ENCODE data around the gene NAT16. TPM values are rescaled to one million over a fixed set of nuclear protein-coding genes. Genes with fewer than 3 reads are reported as not detected.
"Not testable (repeated sequence)": the region's sequence is repeated elsewhere in the genome, so short reads cannot be mapped to it uniquely, and the experiment has no call there.

Gene NAT16
- total and polyA plus RNA-seq, 2 of the 13 experiments (the other 11 are each of a cell fraction or from before 2014, with no cell fraction given): 0.04 TPM; not detected in 1

DNA sequence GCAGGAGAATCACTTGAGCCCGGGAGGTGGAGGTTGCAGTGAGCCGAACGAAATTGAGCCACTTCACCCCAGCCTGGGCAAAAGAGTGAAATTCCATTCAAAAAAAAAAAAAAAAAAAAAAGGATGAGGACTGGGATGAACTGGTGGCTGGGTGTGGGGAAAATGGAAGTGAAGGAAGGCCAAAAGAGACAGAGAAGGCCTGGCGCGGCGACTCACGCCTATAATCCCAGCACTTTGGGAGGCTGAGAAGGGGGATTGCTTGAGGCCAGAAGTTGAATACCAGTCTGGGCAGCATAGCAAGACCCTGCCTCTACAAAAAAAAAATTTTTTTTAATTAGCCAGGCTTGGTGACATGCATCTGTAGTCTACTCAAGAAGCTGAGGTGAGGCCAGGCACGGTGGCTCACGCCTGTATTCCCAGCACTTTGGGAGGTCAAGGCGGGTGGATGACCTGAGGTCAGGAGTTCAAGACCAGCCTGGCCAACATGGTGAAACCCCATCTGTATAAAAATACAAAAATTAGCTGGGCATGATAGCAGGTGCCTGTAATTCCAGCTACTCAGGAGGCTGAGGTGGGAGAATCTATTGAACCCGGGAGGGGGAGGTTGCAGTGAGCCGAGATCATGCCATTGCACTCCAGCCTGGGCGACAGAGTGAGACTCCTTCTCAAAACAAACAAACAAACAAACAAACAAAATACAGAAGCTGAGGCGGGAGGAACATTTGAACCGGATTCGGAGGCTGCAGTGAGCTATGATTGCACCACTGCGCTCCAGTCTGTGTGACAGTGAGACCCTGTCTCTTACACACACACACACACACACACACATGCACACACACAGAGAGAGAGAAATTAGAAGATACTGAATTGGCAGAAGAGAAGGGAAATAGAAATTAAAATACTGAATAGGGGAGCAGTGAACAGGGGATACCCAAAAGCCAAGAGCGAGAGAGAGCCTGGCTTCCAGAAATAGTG, 47.2 kb downstream of the NAT16 start:
- peaks cover 58% of the 10 kb centered on the region for H3K4me1 ChIP-seq (ENCODE audit: insufficient read depth, low read length)
- FAIRE-seq; intact Hi-C loops (cut with micrococcal nuclease; ENCODE audit: unreplicated experiment); H3K27me3 ChIP-seq (ENCODE audit: control insufficient read depth in 1 of 2, insufficient read depth in 2 of 2, low read length in 2 of 2); BruUV-seq (replicated peaks); H3K4me2 ChIP-seq (ENCODE audit: low read depth, low read length); H3K27ac ChIP-seq (ENCODE audit: extremely low read length, insufficient read depth, low read length); ATAC-seq; DNase-seq (ENCODE audit: low spot score); CTCF ChIA-PET (ENCODE audit: low intra/inter-chr PET ratio, low total read pairs); H3K9ac ChIP-seq (ENCODE audit: insufficient read depth, low read depth, low read length); H3K4me3 ChIP-seq (replicated peaks in 1 of 3; ENCODE audit: insufficient read depth in 1 of 3, low read depth in 2 of 3, low read length in 3 of 3); in situ Hi-C loops (cut with HindIII; ENCODE audit: extremely low pct_ligation_motif_present, low pct_unique_long_range_greater_than_20kb); H3K79me2 ChIP-seq (ENCODE audit: insufficient read depth, low read length); H3K9me3 ChIP-seq (ENCODE audit: low read length); H2AFZ ChIP-seq (ENCODE audit: low read length): not testable (repeated sequence)
- peaks cover 20 to 72% of the 10 kb centered on the region in 2 experiments for H3K36me3 ChIP-seq (replicated peaks in 1 of 2; ENCODE audit: control insufficient read depth in 1 of 2, insufficient read depth in 2 of 2, low read length in 2 of 2)
- peaks cover 71% of the 10 kb centered on the region; the same call in 1 of the 2 replicates for H4K20me1 ChIP-seq (ENCODE audit: insufficient read depth, low read length)
- TF ChIP-seq, protein P1, sequence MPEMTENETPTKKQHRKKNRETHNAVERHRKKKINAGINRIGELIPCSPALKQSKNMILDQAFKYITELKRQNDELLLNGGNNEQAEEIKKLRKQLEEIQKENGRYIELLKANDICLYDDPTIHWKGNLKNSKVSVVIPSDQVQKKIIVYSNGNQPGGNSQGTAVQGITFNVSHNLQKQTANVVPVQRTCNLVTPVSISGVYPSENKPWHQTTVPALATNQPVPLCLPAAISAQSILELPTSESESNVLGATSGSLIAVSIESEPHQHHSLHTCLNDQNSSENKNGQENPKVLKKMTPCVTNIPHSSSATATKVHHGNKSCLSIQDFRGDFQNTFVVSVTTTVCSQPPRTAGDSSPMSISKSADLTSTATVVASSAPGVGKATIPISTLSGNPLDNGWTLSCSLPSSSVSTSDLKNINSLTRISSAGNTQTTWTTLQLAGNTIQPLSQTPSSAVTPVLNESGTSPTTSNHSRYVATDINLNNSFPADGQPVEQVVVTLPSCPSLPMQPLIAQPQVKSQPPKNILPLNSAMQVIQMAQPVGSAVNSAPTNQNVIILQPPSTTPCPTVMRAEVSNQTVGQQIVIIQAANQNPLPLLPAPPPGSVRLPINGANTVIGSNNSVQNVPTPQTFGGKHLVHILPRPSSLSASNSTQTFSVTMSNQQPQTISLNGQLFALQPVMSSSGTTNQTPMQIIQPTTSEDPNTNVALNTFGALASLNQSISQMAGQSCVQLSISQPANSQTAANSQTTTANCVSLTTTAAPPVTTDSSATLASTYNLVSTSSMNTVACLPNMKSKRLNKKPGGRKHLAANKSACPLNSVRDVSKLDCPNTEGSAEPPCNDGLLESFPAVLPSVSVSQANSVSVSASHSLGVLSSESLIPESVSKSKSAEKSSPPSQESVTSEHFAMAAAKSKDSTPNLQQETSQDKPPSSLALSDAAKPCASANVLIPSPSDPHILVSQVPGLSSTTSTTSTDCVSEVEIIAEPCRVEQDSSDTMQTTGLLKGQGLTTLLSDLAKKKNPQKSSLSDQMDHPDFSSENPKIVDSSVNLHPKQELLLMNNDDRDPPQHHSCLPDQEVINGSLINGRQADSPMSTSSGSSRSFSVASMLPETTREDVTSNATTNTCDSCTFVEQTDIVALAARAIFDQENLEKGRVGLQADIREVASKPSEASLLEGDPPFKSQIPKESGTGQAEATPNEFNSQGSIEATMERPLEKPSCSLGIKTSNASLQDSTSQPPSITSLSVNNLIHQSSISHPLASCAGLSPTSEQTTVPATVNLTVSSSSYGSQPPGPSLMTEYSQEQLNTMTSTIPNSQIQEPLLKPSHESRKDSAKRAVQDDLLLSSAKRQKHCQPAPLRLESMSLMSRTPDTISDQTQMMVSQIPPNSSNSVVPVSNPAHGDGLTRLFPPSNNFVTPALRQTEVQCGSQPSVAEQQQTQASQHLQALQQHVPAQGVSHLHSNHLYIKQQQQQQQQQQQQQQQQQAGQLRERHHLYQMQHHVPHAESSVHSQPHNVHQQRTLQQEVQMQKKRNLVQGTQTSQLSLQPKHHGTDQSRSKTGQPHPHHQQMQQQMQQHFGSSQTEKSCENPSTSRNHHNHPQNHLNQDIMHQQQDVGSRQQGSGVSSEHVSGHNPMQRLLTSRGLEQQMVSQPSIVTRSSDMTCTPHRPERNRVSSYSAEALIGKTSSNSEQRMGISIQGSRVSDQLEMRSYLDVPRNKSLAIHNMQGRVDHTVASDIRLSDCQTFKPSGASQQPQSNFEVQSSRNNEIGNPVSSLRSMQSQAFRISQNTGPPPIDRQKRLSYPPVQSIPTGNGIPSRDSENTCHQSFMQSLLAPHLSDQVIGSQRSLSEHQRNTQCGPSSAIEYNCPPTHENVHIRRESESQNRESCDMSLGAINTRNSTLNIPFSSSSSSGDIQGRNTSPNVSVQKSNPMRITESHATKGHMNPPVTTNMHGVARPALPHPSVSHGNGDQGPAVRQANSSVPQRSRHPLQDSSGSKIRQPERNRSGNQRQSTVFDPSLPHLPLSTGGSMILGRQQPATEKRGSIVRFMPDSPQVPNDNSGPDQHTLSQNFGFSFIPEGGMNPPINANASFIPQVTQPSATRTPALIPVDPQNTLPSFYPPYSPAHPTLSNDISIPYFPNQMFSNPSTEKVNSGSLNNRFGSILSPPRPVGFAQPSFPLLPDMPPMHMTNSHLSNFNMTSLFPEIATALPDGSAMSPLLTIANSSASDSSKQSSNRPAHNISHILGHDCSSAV (CRISPR knock-in tag; IDR thresholded peaks at IDR 0.05; ENCODE audit: borderline replicate concordance): 0 out of 2 replicates have a peak, but pooled peaks have one; percentile 46
- TF ChIP-seq SAP130 (CRISPR knock-in tag; IDR thresholded peaks at IDR 0.05; ENCODE audit: low read depth) (0 out of 2 replicates have a peak, but pooled peaks have one; percentile 8), ZNF816 (CRISPR knock-in tag; IDR thresholded peaks at IDR 0.05; ENCODE audit: borderline replicate concordance) (0 out of 2 replicates have a peak, but pooled peaks have one; percentile 14), ZFX (CRISPR knock-in tag; IDR thresholded peaks at IDR 0.05; ENCODE audit: low read depth) (0 out of 2 replicates have a peak, but pooled peaks have one; percentile 4), ZNF510 (CRISPR knock-in tag; IDR thresholded peaks at IDR 0.05; ENCODE audit: low read depth) (0 out of 2 replicates have a peak, but pooled peaks have one; percentile 16), POLR2G (IDR thresholded peaks at IDR 0.05; ENCODE audit: low read depth, low read length) (0 out of 2 replicates have a peak, but pooled peaks have one; percentile 6)
- POLR2A ChIA-PET: interaction anchor here (1.3 kb wide), 1 partner anchor 11 kb away, joined by 3 read pairs; no protein-coding TSS in a partner anchor
- 88% methylated on average over 18 of the region's 18 CpGs for WGBS (ENCODE audit: low lambda C conversion rate)
